ENCODE data around the gene MYO7A. TPM values are rescaled to one million over a fixed set of nuclear protein-coding genes. Genes with fewer than 3 reads are reported as not detected.

The MYO7A gene
- polyA plus RNA-seq, 1 donor (not counting 4 experiments of a cell fraction or from before 2014, with no cell fraction given) = 0.75 TPM

DNA sequence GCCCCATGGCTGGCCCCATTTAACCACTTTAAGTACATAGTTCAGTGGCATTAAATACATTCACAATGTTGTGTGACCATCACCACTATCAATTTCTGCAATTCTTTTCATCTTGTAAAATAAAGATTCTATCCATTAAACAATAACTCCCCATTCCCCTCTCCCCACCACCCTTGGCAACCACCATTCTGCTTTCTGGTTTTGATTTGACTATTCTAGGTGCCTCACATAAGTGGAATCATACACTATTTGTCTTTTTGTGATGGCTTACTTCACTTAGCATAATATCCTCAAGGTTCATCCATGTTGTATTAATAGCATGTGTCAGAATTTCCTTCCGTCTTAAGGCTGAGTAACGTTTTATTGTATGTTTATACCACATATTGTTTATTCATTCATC lies 7.0 kb downstream of the MYO7A start:
- H3K4me1 ChIP-seq (ENCODE audit: control insufficient read depth, extremely low read depth, insufficient read depth, low read length) = no peaks in the 10 kb centered on the region
- DNase-seq (ENCODE audit: low read depth, low spot score) (no peak), FAIRE-seq (no peak)
- no peaks in the 10 kb centered on the region for H4K20me1 ChIP-seq (ENCODE audit: control insufficient read depth, extremely low read depth, insufficient read depth, low read length)
- H3K9ac ChIP-seq (ENCODE audit: control insufficient read depth, extremely low read depth, insufficient read depth, low read length) = no peak overlapping the region
- H3K4me2 ChIP-seq (ENCODE audit: control insufficient read depth, extremely low read depth, insufficient read depth, low read depth, low read length) = no peak overlapping the region
- H2AFZ ChIP-seq (ENCODE audit: control insufficient read depth, low read length) = no peak overlapping the region
- no peaks in the 10 kb centered on the region for H3K79me2 ChIP-seq (ENCODE audit: control insufficient read depth, insufficient read depth, low read length)
- H3K27ac ChIP-seq (ENCODE audit: control insufficient read depth, insufficient read depth, low read length) = no peak overlapping the region
- no peaks in the 10 kb centered on the region for H3K36me3 ChIP-seq (ENCODE audit: control insufficient read depth in 2 of 2, extremely low read depth in 1 of 2, insufficient read depth in 2 of 2, low read length in 2 of 2)
- H3K4me3 ChIP-seq (ENCODE audit: control insufficient read depth in 2 of 3, extremely low read depth in 1 of 3, insufficient read depth in 2 of 3, low read depth in 1 of 3, low read length in 3 of 3) = no peak overlapping the region
- H3K9me3 ChIP-seq (ENCODE audit: control insufficient read depth, low read depth, low read length) = no peaks in the 10 kb centered on the region
- no peak for TF ChIP-seq EZH2 (IDR thresholded peaks at IDR 0.05; ENCODE audit: low read length)
- TF ChIP-seq CTCF (optimal IDR thresholded peaks at IDR 0.05 in 1 of 3, IDR thresholded peaks at IDR 0.05 in 1 of 3, conservative IDR thresholded peaks at IDR 0.05 in 1 of 3; ENCODE audit: extremely low read depth in 1 of 3, insufficient read depth in 2 of 3, low read length in 3 of 3) = no peak
- peaks cover 23% of the 10 kb centered on the region for H3K27me3 ChIP-seq (ENCODE audit: control insufficient read depth, extremely low read depth, insufficient read depth, low read length)
- no peaks in the 10 kb centered on the region for H3K9me1 ChIP-seq (ENCODE audit: control insufficient read depth, extremely low read depth, insufficient read depth, low read length)
- dilution Hi-C loops (cut with MboI; ENCODE audit: extremely low pct_ligation_motif_present, low sequenced_read_pairs) = no loop called here

DNA sequence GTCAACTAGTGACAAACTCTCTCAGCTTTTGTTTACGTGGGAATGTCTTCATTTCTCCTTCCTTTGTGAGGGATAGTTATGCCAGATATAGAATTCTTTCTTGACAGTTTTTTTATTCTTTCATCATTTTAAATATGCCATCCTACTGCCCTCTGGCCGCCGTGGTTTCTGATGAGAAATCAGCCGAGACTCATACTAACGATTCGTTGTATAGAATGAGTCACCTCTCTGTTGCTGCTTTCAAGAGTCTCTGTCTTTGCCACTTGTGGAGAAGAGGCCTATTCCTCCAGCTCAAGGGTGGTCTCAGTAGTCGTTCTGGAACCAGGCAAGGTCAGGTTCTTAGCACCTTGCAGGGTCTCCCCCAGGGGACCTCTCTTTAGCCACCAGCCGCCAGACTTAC lies 8.0 kb downstream of the MYO7A start:
- H3K79me2 ChIP-seq (ENCODE audit: control insufficient read depth, insufficient read depth, low read length) = no peaks in the 10 kb centered on the region
- H4K20me1 ChIP-seq (ENCODE audit: control insufficient read depth, extremely low read depth, insufficient read depth, low read length) = no peaks in the 10 kb centered on the region
- no peak overlapping the region for H2AFZ ChIP-seq (ENCODE audit: control insufficient read depth, low read length)
- TF ChIP-seq CTCF (optimal IDR thresholded peaks at IDR 0.05 in 1 of 3, IDR thresholded peaks at IDR 0.05 in 1 of 3, conservative IDR thresholded peaks at IDR 0.05 in 1 of 3; ENCODE audit: extremely low read depth in 1 of 3, insufficient read depth in 2 of 3, low read length in 3 of 3) (no peak), EZH2 (IDR thresholded peaks at IDR 0.05; ENCODE audit: low read length) (no peak)
- no peaks in the 10 kb centered on the region for H3K4me1 ChIP-seq (ENCODE audit: control insufficient read depth, extremely low read depth, insufficient read depth, low read length)
- H3K4me3 ChIP-seq (ENCODE audit: control insufficient read depth in 2 of 3, extremely low read depth in 1 of 3, insufficient read depth in 2 of 3, low read depth in 1 of 3, low read length in 3 of 3) = no peak overlapping the region
- H3K9me1 ChIP-seq (ENCODE audit: control insufficient read depth, extremely low read depth, insufficient read depth, low read length) = no peaks in the 10 kb centered on the region
- H3K27me3 ChIP-seq (ENCODE audit: control insufficient read depth, extremely low read depth, insufficient read depth, low read length) = peaks cover 23% of the 10 kb centered on the region
- H3K9ac ChIP-seq (ENCODE audit: control insufficient read depth, extremely low read depth, insufficient read depth, low read length) = no peak overlapping the region
- dilution Hi-C loops (cut with MboI; ENCODE audit: extremely low pct_ligation_motif_present, low sequenced_read_pairs) = no loop called here
- DNase-seq (ENCODE audit: low read depth, low spot score) (no peak), FAIRE-seq (peak; percentile 67)
- H3K9me3 ChIP-seq (ENCODE audit: control insufficient read depth, low read depth, low read length) = no peaks in the 10 kb centered on the region
- no peak overlapping the region for H3K4me2 ChIP-seq (ENCODE audit: control insufficient read depth, extremely low read depth, insufficient read depth, low read depth, low read length)
- no peak overlapping the region for H3K27ac ChIP-seq (ENCODE audit: control insufficient read depth, insufficient read depth, low read length)
- H3K36me3 ChIP-seq (ENCODE audit: control insufficient read depth in 2 of 2, extremely low read depth in 1 of 2, insufficient read depth in 2 of 2, low read length in 2 of 2) = no peaks in the 10 kb centered on the region

All from keratinocyte (primary cell).